ENCODE data around the gene ALKBH2.

The ALKBH2 gene

DNA sequence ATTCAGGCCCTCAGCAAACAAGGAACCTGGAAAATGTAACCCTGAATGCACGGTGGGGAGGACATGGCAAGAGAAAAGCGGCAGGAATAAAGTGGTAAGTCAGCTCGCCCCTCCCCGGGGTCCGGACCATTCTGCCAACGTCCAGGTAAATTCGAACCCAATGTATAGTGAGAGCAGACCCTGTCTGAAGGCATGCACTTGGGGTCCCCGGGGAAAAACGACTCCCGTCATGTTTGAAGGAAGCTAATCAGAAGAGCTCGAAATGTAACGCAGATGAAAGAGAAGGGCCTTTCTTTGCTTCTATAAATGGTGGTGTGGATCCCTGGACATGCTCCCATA is 23.3 kb upstream of the ALKBH2 start:
- Histone ChIP-seq H3K36me3 (ENCODE audit: control insufficient read depth, low read length) (no peaks in the 10 kb centered on the region), H4K20me1 (ENCODE audit: control insufficient read depth, insufficient read depth, low read depth, low read length) (no peaks in the 10 kb centered on the region), H3K79me2 (ENCODE audit: control insufficient read depth, low read length) (no peaks in the 10 kb centered on the region), H3K9me2 (replicated peaks; ENCODE audit: control insufficient read depth, low read length) (no peaks in the 10 kb centered on the region), H3K27me3 (ENCODE audit: control insufficient read depth, low read length) (no peaks in the 10 kb centered on the region), H3K4me3 (ENCODE audit: low read length) (no peak overlapping the region), H3K27ac (ENCODE audit: low read depth, low read length) (no peak overlapping the region), H3F3A (ENCODE audit: control insufficient read depth, insufficient read depth) (0 out of 2 replicates have a peak, but pooled peaks cover 3% of the 10 kb centered on the region), H3K4me2 (ENCODE audit: low read length) (no peak overlapping the region), H3K4me1 (ENCODE audit: control insufficient read depth, low read length) (peaks cover 2% of the 10 kb centered on the region), H3K9me3 (ENCODE audit: control insufficient read depth, insufficient read depth, low read length) (no peaks in the 10 kb centered on the region)
- TF ChIP-seq, protein P1, sequence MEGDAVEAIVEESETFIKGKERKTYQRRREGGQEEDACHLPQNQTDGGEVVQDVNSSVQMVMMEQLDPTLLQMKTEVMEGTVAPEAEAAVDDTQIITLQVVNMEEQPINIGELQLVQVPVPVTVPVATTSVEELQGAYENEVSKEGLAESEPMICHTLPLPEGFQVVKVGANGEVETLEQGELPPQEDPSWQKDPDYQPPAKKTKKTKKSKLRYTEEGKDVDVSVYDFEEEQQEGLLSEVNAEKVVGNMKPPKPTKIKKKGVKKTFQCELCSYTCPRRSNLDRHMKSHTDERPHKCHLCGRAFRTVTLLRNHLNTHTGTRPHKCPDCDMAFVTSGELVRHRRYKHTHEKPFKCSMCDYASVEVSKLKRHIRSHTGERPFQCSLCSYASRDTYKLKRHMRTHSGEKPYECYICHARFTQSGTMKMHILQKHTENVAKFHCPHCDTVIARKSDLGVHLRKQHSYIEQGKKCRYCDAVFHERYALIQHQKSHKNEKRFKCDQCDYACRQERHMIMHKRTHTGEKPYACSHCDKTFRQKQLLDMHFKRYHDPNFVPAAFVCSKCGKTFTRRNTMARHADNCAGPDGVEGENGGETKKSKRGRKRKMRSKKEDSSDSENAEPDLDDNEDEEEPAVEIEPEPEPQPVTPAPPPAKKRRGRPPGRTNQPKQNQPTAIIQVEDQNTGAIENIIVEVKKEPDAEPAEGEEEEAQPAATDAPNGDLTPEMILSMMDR (IDR thresholded peaks at IDR 0.05; ENCODE audit: low read depth, low read length, poor library complexity, severe bottlenecking) = no peak
- TF ChIP-seq EZH2phosphoT487 (IDR thresholded peaks at IDR 0.05; ENCODE audit: borderline replicate concordance, low read length) = no peak

DNA sequence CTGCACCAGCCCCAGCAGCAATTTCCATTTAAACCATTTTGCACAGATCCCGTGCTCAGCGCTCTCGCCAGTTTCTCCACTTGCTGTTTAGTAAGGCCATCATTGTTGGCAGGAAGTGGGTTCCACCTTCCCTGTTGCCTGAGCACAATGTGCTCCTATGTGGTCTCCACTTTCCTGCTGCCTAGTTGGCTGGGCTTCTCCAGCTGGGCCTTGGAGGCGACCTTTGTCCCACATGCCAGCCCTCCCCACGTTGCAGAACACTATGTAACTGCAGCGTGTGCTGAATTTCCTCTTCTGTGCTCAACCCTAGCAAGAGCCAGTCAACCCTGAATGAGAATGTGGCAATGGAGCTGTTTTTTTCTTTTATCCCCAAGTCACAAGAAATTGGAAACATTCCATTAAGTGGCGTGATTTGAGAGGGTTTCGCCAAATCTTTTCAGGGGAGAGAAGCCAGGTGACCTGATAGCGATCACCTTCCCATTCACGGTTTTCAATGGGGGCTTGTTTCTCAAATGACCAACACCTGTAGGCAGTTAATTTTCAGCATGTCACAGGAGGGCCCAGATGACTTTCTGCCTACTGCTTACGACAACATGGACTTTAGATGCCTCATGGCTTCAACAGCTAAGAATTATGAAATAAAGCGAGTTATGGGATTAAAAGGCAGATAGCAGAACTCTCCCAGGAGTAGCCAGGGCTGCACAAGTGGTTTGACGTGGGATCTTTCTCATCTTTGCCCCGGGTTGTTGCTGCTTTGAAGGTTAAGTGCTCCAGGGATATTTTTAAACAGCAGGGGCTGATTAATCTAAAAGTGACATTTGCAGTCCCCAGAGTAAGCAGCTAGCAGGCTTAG is 22.7 kb upstream of the ALKBH2 start, which contains the start of gene ACACB:
Gene ACACB, plus strand, starts transcription at position 830 of the 853 bp plus-strand sequence. CDS start 22,819 bp downstream, outside the sequence.
- Histone ChIP-seq H3K79me2 (ENCODE audit: control insufficient read depth, low read length) (no peaks in the 10 kb centered on the region), H3K4me1 (ENCODE audit: control insufficient read depth, low read length) (peaks cover 6% of the 10 kb centered on the region), H3K36me3 (ENCODE audit: control insufficient read depth, low read length) (peaks cover 2% of the 10 kb centered on the region; the same call in 1 of the 2 replicates), H3K27ac (ENCODE audit: low read depth, low read length) (no peak within 1 kb of the TSS), H3K4me3 (ENCODE audit: low read length) (no peak within 1 kb of the TSS), H3K9me3 (ENCODE audit: control insufficient read depth, insufficient read depth, low read length) (no peaks in the 10 kb centered on the region), H4K20me1 (ENCODE audit: control insufficient read depth, insufficient read depth, low read depth, low read length) (no peaks in the 10 kb centered on the region), H3K4me2 (ENCODE audit: low read length) (no peak within 1 kb of the TSS), H3F3A (ENCODE audit: control insufficient read depth, insufficient read depth) (0 out of 2 replicates have a peak, but pooled peaks cover 3% of the 10 kb centered on the region), H3K9me2 (replicated peaks; ENCODE audit: control insufficient read depth, low read length) (no peaks in the 10 kb centered on the region), H3K27me3 (ENCODE audit: control insufficient read depth, low read length) (no peaks in the 10 kb centered on the region)
- TF ChIP-seq EZH2phosphoT487 (IDR thresholded peaks at IDR 0.05; ENCODE audit: borderline replicate concordance, low read length) = no peak
- TF ChIP-seq, protein P1 (IDR thresholded peaks at IDR 0.05; ENCODE audit: low read depth, low read length, poor library complexity, severe bottlenecking) = no peak

DNA sequence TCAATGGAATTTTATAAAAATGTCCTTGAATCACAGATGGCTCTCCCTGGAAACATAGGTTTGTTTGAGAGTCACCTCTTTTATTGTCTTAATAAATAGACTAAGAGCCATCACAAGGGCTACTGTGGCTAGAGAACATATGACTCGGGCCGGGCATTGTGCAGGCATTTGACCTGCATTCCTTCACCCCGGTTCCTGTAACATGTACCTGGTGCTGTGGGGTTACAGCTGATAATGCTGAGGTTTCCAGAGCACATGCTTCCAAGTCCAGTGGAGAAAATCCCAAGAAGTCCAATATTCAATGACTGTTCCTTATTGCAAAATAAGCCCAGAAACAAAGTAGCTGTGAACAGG is 22.1 kb upstream of the ALKBH2 start:
- peaks cover 6% of the 10 kb centered on the region for H3K36me3 ChIP-seq (ENCODE audit: control insufficient read depth, low read length)
- no peak overlapping the region for H3K4me3 ChIP-seq (ENCODE audit: low read length)
- H3K27ac ChIP-seq (ENCODE audit: low read depth, low read length) = no peak overlapping the region
- no peaks in the 10 kb centered on the region for H3K79me2 ChIP-seq (ENCODE audit: control insufficient read depth, low read length)
- no peaks in the 10 kb centered on the region for H4K20me1 ChIP-seq (ENCODE audit: control insufficient read depth, insufficient read depth, low read depth, low read length)
- H3K27me3 ChIP-seq (ENCODE audit: control insufficient read depth, low read length) = no peaks in the 10 kb centered on the region
- H3K4me1 ChIP-seq (ENCODE audit: control insufficient read depth, low read length) = peaks cover 8% of the 10 kb centered on the region
- no peaks in the 10 kb centered on the region for H3K9me3 ChIP-seq (ENCODE audit: control insufficient read depth, insufficient read depth, low read length)
- H3K9me2 ChIP-seq (replicated peaks; ENCODE audit: control insufficient read depth, low read length) = no peaks in the 10 kb centered on the region
- no peak overlapping the region for H3K4me2 ChIP-seq (ENCODE audit: low read length)
- H3F3A ChIP-seq (ENCODE audit: control insufficient read depth, insufficient read depth) = peaks cover 6% of the 10 kb centered on the region
- no peak for TF ChIP-seq EZH2phosphoT487 (IDR thresholded peaks at IDR 0.05; ENCODE audit: borderline replicate concordance, low read length)
- TF ChIP-seq, protein P1 (IDR thresholded peaks at IDR 0.05; ENCODE audit: low read depth, low read length, poor library complexity, severe bottlenecking) = no peak
